Measurements from ENCODE around the gene VPS25.
A peak's percentile ranks its signal among the peaks of the same experiment; 100 is the strongest.
"Not testable (repeated sequence)": the region's sequence is repeated elsewhere in the genome, so short reads cannot be mapped to it uniquely, and the experiment has no call there.

Gene VPS25

DNA sequence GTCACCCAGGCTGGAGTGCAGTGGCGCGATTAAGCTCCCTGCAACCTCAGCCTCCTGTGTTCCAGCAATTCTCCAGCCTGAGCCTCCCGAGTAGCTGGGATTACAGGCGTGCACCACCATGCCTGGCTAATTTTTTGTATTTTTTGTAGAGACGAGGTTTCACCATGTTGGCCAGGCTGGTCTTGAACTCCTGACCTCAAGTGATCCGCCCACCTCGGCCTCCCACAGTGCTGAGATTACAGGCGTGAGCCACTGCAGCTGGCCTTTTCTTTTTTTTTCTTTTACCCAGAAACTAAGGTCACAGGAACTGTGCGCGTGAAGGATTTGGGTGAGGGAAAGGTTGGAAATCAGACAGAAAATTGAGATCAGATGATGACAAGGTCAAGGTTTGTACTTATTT lies 3.3 kb upstream of the VPS25 start:
- not testable (repeated sequence) for DNase-seq

GRCh38 chr17:42772945-42773289 lies 332 bp upstream of the VPS25 start:
- DNase-seq, result no peak

GRCh38 chr17:42774066-42774745 lies 957 bp downstream of the VPS25 start:
- no peak for DNase-seq

GRCh38 chr17:42775534-42776098 lies 2.4 kb downstream of the VPS25 start:
- no peak for DNase-seq

DNA sequence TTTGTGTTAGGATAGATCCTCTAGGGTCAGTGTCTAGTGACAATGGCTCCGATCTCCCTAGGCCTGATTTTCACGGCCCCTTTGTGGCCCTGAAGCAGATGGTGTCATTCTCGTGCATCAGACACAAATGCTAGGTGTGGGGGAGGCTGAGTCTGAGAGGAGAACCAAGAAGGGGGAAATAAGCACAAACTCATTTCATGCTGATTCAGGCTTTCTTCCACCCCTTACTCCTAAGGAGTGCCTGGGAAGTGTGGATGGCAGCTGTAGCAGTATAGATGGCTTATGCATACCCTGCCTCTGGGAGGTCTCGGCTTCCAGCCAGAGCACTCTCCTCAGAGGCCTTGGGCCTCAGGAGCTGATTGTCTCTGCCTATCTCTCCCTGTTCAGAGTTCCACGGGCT lies 5.3 kb downstream of the VPS25 start:
- DNase-seq, result no peak

DNA sequence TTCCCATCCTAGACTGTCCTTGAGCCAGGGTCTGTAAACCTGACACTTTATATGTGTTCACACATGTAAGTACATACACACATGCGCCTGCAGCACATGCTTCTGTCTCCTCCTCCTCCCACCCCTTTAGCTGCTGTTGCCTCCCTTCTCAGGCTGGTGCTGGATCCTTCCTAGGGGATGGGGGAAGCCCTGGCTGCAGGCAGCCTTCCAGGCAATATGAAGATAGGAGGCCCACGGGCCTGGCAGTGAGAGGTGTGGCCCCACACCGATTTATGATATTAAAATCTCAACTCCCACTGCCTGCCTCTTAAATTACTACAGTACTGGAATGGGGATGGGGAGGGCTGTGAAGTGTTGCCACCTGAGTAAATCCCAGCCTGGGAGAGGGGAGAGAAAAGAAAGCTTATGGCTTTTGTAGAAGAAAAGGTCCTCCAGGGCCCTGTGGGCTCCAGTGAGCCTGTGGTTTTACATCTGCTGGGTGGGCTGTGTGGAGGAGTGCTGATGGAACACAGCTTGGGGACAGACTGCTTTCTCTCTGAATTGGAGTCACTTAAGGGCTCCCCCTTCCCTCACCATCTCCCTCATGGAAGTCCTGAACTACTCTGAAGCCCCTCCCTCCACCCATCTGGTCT lies 6.2 kb downstream of the VPS25 start:
- no peak for DNase-seq

DNA sequence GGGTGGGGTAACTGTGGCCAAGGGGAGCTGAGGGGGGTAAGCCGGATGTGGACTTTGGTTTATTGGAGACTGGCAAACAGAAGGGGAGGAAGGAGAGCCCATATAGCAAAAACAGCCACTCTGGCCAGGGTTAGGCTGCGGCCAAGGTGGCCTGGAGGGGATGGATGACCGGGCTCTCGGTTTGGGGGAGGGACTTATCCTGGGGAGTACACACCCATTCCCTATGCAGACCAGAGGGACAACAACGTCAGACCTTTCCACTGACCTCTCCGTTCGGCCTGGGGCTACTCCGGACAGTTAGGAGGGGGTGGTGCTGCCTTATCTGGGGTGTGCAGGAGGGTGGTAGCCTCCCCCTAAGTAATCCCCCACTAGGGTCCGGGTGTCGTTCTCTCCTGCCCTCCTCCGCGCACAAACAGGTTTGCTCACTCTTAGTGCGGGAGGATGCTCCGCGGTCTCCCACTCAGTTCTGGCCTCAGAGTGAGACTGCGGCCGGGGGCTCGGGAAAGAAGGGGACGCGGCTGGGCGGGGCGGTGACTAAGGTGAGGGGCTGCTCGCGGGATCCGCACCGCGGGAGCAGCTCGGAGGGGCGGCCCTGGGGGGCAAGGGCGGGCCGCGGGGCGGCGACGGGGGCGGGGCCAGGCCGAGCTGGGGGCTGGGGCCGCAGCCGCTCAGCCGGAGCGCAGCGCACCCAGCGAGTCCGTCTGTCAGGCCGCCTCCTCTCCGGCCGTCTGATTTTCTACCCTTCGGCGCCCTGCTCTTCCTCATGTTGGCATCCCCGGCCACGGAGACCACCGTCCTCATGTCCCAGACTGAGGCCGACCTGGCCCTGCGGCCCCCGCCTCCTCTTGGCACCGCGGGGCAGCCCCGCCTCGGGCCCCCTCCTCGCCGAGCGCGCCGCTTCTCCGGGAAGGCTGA lies 6.9 kb downstream of the VPS25 start, which contains the start of gene WNK4:
TSS of gene WNK4 (plus strand) at position 675 of the 915 bp plus-strand sequence. CDS start at position 764, 89 bp downstream.
- peak; percentile 52 for DNase-seq

DNA sequence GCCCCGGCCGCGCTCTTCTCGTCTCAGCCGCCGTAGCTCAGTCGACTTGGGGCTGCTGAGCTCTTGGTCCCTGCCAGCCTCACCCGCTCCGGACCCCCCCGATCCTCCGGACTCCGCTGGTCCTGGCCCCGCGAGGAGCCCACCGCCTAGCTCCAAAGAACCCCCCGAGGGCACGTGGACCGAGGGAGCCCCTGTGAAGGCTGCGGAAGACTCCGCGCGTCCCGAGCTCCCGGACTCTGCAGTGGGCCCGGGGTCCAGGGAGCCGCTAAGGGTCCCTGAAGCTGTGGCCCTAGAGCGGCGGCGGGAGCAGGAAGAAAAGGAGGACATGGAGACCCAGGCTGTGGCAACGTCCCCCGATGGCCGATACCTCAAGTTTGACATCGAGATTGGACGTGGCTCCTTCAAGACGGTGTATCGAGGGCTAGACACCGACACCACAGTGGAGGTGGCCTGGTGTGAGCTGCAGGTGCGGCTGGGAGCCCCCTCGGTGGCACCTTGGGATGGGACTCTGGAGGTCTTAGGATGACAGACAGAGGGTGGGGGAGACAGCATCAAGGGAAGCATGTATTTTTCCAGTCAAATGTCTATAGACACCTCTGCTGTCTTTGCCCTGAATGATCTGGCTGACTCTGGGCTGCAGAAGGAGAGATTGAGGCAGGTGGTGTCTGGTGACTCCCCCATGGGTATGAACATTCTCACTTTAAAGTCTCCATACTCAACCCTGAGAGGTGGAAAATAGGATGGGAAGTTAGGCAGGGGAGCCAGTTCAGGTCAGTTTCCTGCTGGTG lies 7.8 kb downstream of the VPS25 start:
- no peak for DNase-seq

- DNase-seq, result no peak
These were observed 8.5 kb downstream of the VPS25 start for GRCh38 chr17:42781639-42782165.

GRCh38 chr17:42782166-42783061 lies 9.2 kb downstream of the VPS25 start:
- DNase-seq, result peak; percentile 69

DNA sequence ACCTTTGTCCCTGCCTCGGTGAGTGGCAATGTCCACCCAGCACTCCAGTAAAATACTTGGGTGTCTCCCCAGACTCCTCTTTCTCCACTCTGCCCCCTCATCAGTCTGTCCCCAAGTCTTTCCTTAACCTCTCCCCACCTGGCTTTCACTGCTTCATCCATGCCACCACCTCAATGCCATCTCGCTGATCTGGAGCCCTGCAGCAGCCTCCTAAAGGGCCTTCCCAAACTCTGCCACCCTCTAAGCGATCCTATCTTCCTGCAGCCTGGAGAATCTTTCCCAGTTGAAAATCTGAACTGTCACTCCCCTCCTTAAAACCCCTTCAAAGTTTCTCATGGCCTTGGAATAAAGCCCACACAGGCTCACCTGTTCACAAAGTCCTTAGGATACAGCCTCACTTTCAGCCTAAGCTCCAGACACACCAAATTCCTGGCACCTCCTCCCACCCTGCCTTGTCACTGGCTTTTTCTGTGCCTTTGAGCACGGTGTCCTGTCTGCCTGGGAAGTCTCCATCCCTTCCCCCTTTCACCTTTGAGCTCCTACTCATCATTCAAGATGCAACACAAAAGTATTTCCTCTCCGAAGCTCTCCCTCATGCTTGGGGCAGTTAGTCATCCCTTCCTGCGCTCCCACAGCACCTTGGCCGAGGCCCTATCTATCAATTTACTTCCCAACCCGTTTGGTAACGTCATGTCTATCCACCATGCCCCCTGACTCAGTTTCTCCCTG lies 10.0 kb downstream of the VPS25 start:
- no peak for DNase-seq

DNA sequence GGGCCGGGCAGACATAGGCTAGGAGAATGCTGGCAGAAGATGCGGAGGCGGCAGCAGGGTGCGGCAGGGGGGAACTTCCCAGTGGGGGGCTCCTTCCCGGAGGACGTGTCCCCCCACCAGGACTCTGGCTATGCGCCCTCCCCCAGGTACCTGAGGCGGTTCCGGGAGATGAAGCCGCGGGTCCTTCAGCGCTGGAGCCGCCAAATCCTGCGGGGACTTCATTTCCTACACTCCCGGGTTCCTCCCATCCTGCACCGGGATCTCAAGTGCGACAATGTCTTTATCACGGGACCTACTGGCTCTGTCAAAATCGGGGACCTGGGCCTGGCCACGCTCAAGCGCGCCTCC lies 10.5 kb downstream of the VPS25 start:
- DNase-seq, result no peak

- DNase-seq, result no peak
These were observed 11.2 kb downstream of the VPS25 start for GRCh38 chr17:42784409-42784808.

DNA sequence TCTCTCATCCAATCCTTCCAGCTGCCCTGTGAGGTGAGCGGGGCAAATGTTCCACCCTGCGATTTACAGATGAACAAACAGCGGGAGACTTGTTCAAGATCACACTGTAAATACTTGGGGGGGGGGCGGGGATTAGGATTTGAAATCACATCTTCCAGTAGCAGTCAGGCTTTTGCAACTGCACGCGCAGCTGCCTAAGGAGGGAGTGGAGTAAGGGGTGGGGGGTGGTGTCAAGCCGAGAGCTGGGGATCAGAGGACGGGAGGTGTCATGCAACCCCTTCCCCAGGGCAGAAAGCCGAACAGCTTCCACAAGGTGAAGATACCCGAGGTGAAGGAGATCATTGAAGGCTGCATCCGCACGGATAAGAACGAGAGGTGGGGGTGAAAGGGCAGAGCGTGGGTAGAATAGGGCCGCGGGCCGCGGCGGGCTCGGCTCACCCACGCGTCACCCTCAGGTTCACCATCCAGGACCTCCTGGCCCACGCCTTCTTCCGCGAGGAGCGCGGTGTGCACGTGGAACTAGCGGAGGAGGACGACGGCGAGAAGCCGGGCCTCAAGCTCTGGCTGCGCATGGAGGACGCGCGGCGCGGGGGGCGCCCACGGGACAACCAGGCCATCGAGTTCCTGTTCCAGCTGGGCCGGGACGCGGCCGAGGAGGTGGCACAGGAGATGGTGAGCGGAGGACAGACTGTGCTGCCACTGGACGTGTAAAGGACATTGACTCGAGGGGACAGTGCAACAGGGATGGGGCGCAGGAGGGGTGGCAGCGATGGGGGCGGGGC lies 11.8 kb downstream of the VPS25 start:
- DNase-seq, result no peak

DNA sequence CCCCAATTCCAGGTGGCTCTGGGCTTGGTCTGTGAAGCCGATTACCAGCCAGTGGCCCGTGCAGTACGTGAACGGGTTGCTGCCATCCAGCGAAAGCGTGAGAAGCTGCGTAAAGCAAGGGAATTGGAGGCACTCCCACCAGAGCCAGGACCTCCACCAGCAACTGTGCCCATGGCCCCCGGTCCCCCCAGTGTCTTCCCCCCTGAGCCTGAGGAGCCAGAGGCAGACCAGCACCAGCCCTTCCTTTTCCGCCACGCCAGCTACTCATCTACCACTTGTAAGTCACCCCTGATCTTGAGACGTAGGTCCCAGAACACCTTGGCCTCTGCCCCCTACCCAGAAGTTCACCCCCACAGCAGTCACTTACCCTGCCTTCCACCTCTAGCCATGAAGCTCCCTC lies 14.0 kb downstream of the VPS25 start:
- DNase-seq, result no peak

- no peak for DNase-seq
These were observed 18.7 kb downstream of the VPS25 start for GRCh38 chr17:42791948-42792347.

GRCh38 chr17:42792545-42792944 lies 19.3 kb downstream of the VPS25 start:
- no peak for DNase-seq

DNA sequence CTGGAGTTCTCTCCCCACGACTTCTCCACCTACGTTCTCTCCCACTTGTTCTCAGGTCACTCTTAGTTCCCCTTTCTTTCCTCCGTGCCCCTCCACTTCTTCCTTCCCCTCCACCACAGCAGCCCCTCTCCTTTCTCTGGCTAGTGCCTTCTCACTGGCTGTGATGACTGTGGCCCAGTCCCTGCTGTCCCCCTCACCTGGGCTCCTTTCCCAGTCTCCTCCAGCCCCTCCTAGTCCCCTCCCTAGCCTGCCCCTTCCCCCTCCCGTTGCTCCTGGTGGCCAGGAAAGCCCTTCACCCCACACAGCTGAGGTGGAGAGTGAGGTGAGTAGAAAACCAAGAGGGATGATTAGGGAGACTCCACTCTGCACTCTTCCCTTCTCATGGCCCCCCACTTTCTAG lies 21.8 kb downstream of the VPS25 start:
- DNase-seq, result no peak

GRCh38 chr17:42795465-42795864 lies 22.2 kb downstream of the VPS25 start:
- no peak for DNase-seq
